ENCODE measurements around the gene TFF2.

DNA sequence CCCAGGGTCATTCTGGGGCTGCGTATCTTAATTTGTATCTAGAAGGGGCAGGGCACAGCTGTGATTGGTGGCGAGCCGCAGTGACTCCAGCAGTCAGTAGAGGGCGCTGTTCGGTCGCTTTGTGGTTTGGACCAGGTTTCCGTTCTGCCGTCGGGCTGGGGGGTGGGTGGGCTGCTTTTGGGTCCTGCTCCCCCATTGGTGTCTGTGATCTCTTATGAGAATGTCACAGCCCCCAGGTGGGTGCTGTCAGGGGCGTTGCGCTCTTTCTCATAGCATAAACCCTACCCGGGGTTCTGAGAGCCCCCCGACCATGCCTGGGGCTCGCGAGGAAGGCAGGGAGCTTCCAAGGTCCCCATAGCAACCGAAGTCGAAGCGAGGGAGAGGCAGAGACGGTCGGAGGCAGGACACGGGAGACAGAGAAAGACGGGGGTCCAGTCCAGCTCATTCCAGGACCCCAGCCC lies 41.0 kb downstream of the TFF2 start:
- TF ChIP-seq CTCF (IDR thresholded peaks at IDR 0.05; ENCODE audit: low read length): peak; percentile 76
- TF ChIP-seq EZH2 (IDR thresholded peaks at IDR 0.05; ENCODE audit: borderline replicate concordance, low read length): no peak

All from OCI-LY1 (cell line).